GM19438 (cell line): Measurements from ENCODE around the gene METRN.
"Not testable (repeated sequence)": the region's sequence is repeated elsewhere in the genome, so short reads cannot be mapped to it uniquely, and the experiment has no call there.

Source experiments
- ATAC-seq: cut with Tn5 transposase; IDR thresholded peaks from one replicate; pipeline ENCODE4 v1.9.1; 2021; ENCODE audit warnings: low read depth; ENCODE audit not compliant: unreplicated experiment

METRN gene

GRCh38 chr16:689175-689897 is 25.6 kb upstream of the METRN start:
- no peak for ATAC-seq

DNA sequence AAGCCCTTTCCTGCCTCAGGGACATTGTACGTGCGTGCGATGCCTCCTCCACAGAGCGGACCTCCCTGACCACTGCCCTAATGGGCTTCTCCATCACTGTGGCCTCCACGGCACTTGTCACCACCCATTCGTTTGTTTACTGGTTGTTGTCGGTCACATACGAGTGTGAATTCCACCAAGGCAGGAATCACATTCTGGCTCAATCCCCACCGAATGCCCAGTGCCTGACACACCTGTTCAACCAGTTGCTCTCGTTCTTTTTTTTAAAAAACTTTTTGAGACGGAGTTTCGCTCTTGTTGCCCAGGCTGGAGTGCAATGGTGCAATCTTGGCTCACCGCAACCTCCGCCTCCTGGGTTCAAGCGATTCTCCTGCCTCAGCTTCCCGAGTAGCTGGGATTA is 23.7 kb upstream of the METRN start:
- ATAC-seq: not testable (repeated sequence)

DNA sequence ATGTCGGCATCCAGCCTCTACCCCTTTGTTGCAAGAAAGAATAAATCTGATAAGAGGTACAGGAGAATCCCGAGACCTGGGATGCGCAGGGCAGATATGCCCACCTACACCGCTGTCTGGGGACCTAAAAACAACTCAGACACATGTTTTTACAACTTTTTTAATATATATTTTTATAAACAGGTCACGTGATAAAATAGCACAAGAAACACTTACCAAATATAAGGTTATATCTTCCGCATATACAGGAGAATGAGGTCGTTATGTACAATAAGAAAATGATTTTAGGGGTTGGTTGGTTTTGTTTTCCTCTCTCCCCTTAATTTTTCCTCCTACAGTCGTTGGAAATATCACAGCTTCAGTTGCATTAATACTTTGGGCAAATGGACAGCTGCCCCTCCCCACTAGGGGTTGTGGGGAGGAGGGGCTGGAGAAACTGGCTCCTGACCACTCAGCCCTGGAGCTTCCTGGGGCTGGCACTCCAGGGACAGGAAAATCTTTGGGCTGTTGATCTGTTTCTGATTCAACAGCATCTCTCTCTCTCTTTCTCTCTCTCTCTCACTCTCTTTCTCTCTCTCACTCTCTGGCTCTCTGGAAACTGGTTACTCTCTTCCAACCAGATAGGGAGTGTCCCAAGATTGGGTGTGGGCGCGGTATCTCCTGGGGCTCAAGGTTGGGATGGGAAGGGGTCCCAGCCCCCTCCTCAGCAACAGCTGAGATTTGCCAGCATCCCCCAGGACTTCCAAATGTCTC is 22.4 kb upstream of the METRN start:
- ATAC-seq: no peak

GRCh38 chr16:693364-693763 is 21.6 kb upstream of the METRN start:
- ATAC-seq: no peak

DNA sequence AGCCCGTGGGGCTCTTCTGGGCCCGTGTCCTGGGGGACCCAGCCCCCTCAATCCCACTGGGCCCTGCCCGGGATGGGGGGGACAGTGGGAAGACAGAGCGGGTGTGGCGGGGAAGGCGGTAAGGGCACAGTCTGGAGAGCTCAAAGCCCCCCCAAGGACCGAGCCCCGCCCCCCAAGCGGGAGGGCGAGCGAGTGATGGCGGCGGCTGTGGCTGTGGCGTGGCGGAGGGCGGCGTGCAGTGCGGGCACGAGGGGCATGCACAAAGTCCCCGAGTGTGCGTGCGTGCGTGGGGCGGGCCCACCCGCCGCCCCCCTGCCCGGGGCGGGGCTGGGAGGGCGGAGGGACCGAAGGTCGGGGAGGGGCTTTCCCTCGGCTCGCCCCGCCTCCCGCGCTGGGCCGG is 21.2 kb upstream of the METRN start:
- no peak for ATAC-seq

DNA sequence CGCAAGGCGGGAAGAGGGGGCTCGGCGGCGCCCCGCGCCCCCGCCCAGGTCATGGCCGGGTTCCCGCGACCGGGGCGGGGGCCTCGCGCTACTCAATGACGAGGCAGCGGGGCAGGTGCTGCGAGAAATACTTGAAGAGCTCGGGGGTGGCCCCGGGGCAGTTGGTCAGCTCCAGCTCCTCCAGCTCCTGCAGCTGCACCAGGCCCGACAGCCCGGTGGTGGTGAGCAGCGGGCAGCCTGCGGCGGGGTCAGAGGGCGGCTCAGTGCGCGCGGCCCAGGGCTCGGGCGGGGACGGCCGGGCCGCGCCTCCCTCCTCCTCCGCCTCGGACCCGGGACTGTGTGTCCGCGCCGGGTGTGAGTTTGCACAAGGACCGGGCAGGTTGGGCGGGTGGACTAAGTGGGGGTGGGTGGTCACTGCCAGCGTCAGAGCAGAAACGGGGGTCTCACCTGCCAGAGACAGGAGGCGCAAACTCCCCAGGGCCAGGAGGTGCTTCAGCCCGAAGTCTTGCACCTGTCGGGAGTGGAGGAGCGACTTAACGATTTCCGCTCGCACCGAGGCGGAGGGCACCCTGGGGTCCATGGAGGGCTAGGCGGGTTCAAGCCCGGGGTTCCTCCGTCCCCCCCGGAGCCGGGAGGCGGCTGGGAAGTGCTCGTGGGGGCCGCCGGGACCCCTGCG is 20.6 kb upstream of the METRN start:
- ATAC-seq: no peak

DNA sequence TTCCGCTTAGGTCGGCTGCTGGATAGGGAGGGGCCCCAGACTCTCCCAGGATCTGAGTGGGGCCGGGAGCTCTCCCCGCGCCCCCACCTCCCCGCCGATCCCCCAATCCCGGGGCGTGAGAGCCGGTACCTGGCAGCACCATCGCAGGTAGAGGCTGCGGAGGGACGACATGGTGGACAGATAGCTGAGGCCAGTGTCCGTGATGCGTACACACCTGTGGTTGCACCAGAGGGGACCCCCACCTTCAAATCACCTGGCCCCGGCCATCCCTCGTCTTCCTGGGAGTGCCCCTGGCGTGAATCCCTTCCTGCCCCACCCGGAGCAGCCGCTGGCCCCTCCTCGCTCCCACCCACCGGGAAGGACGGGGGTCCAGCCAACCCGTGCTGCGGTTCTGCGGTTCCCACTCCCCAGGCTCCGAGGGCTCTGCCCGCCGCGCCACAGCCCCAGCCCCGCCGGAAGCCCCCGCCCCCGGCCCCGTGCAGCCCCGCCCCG is 20.0 kb upstream of the METRN start:
- no peak for ATAC-seq

DNA sequence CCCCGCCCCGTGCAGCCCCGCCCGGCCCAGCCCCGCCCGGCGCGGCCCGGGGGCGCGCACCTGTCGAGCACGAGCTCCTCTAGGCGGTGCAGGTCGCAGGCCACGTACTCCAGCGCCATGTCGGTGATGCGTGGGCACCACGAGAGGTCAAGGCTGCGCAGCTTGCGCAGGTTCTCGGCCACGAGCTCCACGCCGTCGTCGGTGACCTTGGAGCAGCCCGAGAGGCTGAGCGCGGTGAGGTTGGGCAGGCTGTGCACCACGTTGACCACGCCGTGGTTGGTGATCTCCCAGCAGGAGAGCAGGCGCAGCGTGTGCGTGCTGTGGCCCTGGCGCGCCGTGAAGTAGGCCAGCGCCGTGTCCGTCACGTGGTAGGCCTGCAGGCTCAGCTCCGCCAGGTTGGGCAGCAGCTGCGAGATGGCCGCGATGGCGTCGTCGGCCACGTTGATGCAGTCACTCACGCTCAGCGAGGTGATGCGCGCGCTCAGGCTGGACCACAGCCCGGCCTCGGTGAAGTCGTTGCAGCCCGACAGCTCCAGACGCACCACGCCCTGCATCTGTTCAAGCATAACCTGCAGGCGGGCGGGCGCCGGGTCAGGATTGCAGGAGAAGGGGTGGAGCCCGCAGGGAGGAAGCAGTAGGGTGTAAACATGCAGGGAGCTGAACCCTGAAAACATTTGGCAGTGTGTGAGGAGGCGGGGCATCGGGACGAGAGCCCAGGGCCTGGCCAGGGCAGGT is 19.4 kb upstream of the METRN start:
- no peak for ATAC-seq

- ATAC-seq: no peak
These were observed 15.8 kb upstream of the METRN start for GRCh38 chr16:698911-699671.

DNA sequence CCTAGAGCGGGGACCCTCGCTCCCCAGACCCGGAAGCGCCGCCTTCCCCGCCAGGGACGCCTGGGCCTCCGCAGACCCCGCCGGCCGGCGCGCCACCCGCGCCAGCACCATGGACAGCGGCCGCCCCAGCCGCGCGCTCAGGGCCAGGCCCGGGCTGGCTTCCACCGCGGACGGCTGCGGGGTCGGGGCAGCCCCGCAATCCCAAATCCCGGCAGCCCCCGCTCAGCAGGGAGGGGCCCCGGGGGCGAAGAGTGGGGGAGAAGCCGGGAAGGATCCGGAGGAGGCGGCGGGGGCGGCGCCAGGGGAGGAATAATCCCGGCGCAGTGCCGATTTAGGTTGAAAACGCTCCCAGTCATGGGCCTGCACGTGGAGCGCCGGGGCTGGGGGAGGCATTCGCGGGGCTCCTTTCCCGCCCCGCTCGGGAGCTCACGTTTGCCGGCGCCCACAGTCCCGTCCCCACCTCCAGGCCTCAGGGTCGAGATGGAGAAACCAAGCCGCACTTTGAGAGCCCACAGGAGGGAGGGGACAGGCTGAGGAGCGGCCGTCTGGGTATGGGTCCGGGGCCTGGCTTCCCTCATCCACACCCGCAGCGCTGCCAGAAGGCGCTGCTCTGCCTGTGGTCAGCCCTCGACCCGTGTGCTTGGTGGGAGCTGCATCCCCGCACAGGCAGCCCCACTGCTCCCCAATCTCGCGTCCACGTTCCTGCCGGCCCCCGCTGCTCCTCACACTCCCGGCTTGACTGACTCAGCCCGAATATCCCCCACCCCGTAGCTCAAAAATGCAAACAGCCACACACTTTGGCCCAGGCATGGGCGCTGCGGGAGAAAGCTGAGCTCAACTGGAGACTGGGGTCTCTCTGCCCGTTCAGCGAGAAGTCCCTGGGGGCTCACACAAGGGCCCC is 14.0 kb upstream of the METRN start:
- no peak for ATAC-seq

- no peak for ATAC-seq
These were observed 12.6 kb upstream of the METRN start for GRCh38 chr16:702341-702740.

GRCh38 chr16:703406-703805 is 11.5 kb upstream of the METRN start:
- ATAC-seq: no peak

GRCh38 chr16:704047-704446 is 10.9 kb upstream of the METRN start:
- no peak for ATAC-seq

DNA sequence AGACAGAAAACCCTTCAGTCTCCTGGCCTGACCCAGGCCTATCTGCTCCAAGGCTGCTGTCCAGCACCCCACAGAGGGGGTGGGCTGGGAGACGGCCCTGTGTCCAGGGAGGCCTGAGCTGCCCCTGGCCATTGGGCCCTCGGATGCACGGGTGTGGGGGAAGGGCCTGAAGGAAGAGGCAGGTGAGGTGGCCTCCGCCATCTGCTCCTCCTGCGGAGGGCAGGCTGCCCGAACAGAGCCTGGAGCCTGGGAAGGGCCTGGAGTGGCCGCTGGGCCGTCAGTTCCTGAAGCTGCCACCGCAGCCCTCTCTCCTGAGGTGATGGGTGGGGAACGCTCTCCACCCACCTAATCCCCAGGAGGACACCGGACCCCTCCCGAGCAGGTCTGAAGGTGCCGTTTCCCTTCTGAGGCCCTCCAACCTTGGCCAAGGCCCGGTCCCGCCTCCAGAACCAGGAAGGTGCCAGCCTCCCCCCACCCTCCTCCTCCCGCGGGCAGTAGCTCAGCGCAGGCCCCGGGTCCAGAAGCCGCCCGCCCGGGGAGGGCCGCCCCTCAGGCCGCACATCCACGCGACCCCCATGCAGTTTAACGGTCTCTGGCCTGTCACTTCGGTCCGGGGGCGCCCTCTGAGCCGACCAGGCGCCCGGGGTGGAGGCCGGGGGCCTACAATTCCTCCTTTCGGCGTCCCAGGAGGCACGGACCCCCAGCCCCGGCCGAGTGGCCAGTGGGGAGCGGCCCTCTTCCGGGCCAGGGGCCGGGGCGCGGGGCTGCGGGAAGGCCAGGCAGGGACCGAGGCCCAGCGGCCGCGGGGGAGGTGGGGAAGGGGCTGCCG is 10.2 kb upstream of the METRN start:
- ATAC-seq: no peak

DNA sequence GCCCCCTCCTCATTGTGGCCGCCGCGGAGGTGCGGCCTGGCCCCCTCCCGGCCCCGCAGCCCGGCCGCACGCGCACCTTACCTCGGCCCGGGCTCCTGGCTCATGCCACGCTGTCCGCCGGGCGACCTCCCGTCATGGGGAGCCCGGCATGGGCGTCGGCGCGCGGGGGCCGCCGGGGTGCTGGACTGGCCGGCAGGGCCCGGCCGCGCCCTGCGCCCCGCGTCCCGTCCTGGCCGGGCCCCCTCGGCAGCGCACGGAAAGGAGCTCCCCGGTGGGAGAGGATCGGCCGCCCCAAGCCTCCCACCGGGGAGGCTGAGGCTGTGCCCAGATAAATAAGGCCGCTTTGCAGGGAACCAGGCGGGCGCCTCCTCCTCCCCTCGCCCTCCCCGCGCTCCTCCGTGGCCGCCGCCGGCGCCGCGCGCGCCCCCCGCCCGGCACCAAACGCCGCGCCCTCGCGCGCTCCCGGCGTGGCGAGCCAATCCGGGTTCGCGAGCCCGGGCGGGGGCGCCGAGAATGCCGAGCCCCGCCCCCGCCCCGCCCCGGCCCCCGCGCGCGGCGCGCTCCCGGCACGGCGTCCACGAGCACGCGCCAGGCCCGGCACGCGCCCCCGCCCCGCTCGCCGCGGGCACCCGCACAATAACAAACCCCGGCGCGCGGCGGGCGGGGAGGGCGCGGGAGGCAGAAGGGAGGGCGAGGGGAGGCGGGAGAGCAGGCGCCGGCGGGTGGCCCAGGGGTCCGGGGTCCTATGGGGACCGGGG is 9.3 kb upstream of the METRN start, which contains the start of gene FBXL16:
Gene FBXL16, minus strand, starts transcription at position 371 of the 758 bp plus-strand sequence. CDS start 8,396 bp downstream, outside the sequence.
- no peak for ATAC-seq

GRCh38 chr16:706189-707061 is 8.5 kb upstream of the METRN start:
- no peak for ATAC-seq
